Skeletal muscle tissue (tissue), 4 donors: ENCODE data around the gene FAM227A. TPM values are rescaled to one million over a fixed set of nuclear protein-coding genes. Genes with fewer than 3 reads are reported as not detected.

Experiments used
- H3K27ac ChIP-seq: one replicate; pipeline ENCODE4 v1.7.0; 2013; ENCODE audit warnings: mild to moderate bottlenecking, low read depth, low read length, inconsistent platforms
- H3K27me3 ChIP-seq, 3 donors: one replicate each; pipeline ENCODE4 v1.7.0; 2013; ENCODE audit warnings: low read length in 3 of 3; ENCODE audit not compliant: control insufficient read depth in 3 of 3, insufficient read depth in 3 of 3
- H3K36me3 ChIP-seq, 3 donors: one replicate each; pipeline ENCODE4 v1.7.0; 2013; ENCODE audit warnings: low read length in 3 of 3; ENCODE audit not compliant: control insufficient read depth in 3 of 3, insufficient read depth in 3 of 3
- H3K4me1 ChIP-seq, 3 donors: one replicate each; pipeline ENCODE4 v1.7.0; 2013; ENCODE audit warnings: low read length in 3 of 3, mild to moderate bottlenecking in 3 of 3; ENCODE audit not compliant: control insufficient read depth in 3 of 3, insufficient read depth in 3 of 3
- H3K4me3 ChIP-seq, 3 donors: one replicate each; pipeline ENCODE4 v1.7.0; 2013; ENCODE audit warnings: low read length in 3 of 3
- H3K9ac ChIP-seq, 3 donors: one replicate each; pipeline ENCODE4 v1.7.0; 2013; ENCODE audit warnings: low read length in 3 of 3, mild to moderate bottlenecking in 3 of 3, moderate library complexity in 2 of 3, low read depth in 1 of 3
- H3K9me3 ChIP-seq, 3 donors: one replicate each; pipeline ENCODE4 v1.7.0; 2013; ENCODE audit warnings: low read length in 3 of 3; ENCODE audit not compliant: control insufficient read depth in 3 of 3
- total RNA-seq: library from RNA; depleted of rRNA; stranded (reverse); fragments of >200 nt; gene quantifications from one replicate; pipeline ENCODE4 v1.2.3, GENCODE V29; 2014
- donor health status: Osteomylitis.

The FAM227A gene
- total RNA-seq, 1 donor from 2014 or later = 0.52 TPM

DNA sequence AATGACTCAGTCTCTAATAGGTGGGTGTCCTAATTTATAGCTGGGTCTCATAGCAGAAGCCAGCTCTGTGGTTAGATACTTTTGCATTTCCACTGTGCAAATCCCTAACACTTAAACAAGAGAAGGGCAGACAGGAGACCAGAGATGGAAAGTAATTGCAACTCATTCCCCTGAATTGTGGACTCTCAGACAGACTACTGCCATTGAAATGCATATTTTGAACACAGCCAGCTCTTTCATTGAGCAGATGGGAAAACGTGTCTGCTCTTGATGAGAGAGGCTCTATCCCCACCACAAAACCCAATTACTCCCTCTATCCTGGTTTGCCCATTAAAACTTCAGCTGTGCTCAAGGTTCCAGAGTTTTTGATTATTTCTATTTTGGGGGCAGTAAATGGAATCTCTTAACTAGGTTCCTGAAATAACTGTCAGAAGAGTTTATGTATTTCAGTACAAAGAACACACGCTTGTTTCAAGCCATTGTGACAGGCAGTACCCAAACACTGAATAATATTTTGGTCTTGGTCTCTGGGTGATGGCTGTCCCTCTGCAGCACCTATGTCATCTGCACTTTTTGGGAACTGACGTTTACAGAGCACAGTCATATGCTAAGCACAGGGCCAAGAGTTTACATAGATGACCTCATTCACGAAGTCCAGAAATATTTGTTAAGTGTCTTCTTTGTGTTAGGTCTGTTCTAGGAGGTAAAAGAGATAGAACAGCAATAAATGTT, 41.7 kb downstream of the FAM227A start:
- no peaks in the 10 kb centered on the region for H3K9me3 ChIP-seq
- peaks cover 0 to 9% (median 3%) of the 10 kb centered on the region in 3 donors for H3K4me1 ChIP-seq
- H3K36me3 ChIP-seq = no peaks in the 10 kb centered on the region
- no peaks in the 10 kb centered on the region for H3K27me3 ChIP-seq
- H3K4me3 ChIP-seq = no peak overlapping the region
- peak overlapping the region; percentile 40 for H3K27ac ChIP-seq
- H3K9ac ChIP-seq = peak overlapping the region in 1 of 3 donors; percentile 34

DNA sequence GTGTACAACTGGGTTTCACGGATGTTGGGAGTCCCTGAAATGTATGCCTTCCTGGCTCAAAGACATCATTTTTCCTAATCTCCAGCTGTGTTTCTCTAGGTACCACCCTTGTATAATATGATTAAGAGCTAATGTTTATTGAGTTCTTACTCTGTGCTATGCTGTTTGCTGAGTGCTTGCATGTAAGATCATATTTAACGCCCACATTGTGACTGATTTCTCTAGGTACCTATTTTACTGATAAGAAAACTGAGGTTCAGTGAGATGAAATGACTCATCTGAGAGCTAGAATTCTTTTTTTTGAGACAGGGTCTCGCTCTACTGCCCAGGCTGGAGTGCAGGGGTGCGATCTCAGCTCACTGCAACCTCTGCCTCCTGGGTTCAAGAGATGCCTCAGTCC, 42.6 kb downstream of the FAM227A start:
- no peak overlapping the region for H3K27ac ChIP-seq
- no peak overlapping the region for H3K4me3 ChIP-seq
- H3K9me3 ChIP-seq = no peaks in the 10 kb centered on the region
- H3K4me1 ChIP-seq = peaks cover 0 to 9% (median 3%) of the 10 kb centered on the region in 3 donors
- no peaks in the 10 kb centered on the region for H3K27me3 ChIP-seq
- H3K9ac ChIP-seq = no peak overlapping the region
- H3K36me3 ChIP-seq = no peaks in the 10 kb centered on the region

DNA sequence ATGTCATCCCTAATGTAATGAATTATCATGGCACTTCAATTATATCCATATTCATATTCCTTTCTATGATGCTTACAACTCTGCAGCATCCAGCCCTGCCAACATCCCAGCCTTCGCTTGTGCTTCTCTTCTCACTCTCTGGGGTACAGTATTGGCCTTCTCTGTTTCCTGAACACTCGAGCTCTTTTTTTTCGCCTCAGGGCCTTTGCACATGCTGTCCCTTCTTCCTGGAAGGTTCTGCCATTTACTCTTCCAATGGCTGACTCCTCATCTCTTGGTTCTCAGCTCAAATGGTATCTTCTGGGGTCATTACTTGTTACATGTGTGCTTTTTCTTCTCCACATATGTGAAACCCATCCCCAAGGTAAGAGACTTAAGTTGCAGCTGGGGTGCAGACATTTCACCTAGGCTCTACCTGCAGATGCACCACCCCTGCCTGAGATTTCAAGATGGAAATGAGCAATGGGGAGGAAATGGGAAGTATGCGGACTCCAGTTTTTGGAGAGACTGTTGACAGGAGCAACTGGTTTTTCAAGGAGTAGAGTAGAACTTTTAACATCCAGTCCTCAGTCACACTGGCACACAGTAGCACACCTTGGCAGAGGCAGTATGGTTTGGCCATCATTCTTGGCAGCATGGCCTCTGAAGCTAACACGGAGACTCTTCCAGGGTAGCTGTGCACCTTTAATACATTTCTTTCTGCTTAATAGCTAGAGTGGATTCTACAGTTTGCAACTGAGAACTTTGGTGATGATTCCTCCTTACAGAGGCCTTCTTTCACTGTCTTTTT, 43.8 kb downstream of the FAM227A start:
- Histone ChIP-seq H3K9ac (no peak overlapping the region), H3K27ac (no peak overlapping the region), H3K36me3 (no peaks in the 10 kb centered on the region), H3K4me3 (no peak overlapping the region), H3K27me3 (no peaks in the 10 kb centered on the region), H3K4me1 (peaks cover 0 to 9% (median 3%) of the 10 kb centered on the region in 3 donors), H3K9me3 (no peaks in the 10 kb centered on the region)

DNA sequence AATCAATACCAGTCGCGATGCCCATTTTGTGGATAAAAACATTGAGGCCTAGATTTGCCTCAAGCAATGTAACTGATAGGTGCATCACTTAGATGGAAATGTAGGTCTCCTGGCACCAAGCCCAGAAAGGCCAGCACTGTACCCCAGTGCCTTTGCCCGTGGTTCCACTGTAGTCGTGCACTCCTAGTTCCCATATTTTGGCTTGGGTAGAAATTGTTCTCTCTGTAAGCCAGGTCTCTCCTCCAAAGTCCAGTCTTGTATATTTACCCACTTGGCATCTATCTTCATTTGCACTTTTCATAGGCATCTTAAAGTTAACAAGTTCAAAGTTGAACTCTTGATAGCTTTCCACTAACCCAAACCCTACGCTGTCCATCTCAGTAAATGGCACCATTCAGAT, 44.6 kb downstream of the FAM227A start:
- H3K27me3 ChIP-seq = no peaks in the 10 kb centered on the region
- H3K4me3 ChIP-seq = no peak overlapping the region
- peaks cover 2 to 11% (median 5%) of the 10 kb centered on the region in 3 donors for H3K4me1 ChIP-seq
- H3K36me3 ChIP-seq = no peaks in the 10 kb centered on the region
- H3K9me3 ChIP-seq = no peaks in the 10 kb centered on the region
- no peak overlapping the region for H3K27ac ChIP-seq
- H3K9ac ChIP-seq = no peak overlapping the region

DNA sequence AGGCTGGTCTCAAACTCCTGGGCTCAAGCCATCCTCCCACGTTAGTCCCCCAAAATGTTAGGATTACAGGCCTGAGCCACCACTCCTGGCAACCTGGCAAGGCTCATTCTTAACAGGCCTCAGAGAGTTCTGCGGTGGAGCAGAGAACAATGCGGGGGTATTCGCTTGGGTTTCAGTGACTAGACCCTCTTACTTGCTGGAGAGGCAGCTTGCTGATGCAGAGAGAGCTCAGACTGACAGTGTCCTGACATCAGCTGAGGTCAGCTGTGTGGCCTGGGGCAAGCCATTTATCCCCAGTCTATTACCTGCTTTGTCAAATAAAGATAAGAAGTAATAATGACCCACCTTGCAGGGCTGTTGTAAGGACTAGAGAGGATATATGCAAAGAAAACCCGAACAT, 46.0 kb downstream of the FAM227A start:
- Histone ChIP-seq H3K27ac (no peak overlapping the region), H3K4me1 (peaks cover 5 to 17% (median 11%) of the 10 kb centered on the region in 3 donors), H3K4me3 (no peak overlapping the region), H3K27me3 (no peaks in the 10 kb centered on the region), H3K36me3 (no peaks in the 10 kb centered on the region), H3K9me3 (no peaks in the 10 kb centered on the region), H3K9ac (no peak overlapping the region)

DNA sequence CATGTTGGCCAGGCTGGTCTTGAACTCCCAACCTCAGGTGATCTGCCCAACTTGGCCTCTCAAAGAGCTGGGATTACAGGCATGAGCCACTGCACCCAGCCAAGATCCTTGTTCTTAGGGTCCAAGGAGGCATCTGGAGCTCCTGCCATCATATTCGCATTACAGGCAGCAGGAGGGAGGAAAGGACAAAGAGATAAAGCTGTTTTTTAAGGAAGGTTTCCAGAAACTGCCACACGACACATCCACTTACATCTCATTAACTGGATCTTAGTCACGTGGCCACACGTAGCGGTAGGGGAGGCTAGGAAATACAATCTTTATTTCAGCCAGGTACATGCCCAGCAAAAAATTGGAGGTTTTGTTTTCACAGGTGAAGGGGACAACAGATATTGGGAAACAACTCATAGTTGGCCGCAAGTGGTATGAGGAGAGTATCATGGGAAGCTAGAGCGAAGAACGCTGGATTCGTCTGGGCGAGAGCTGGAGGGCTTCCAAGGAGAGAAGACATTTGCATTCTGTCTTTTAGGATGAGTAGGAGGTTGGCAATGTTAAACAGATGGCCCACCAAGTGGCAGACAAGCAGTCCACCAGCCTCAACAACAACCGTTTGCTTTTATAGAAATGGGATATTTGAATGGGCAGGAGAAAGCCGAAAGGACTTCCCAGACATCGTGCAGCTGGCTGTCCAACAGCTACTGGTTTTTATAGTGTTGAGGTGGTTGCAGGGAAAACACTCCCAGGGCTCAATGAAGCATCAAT, 47.0 kb downstream of the FAM227A start:
- Histone ChIP-seq H3K36me3 (no peaks in the 10 kb centered on the region), H3K9me3 (no peaks in the 10 kb centered on the region), H3K4me1 (peaks cover 5 to 11% (median 10%) of the 10 kb centered on the region in 3 donors), H3K27ac (no peak overlapping the region), H3K9ac (no peak overlapping the region), H3K4me3 (no peak overlapping the region), H3K27me3 (no peaks in the 10 kb centered on the region)

DNA sequence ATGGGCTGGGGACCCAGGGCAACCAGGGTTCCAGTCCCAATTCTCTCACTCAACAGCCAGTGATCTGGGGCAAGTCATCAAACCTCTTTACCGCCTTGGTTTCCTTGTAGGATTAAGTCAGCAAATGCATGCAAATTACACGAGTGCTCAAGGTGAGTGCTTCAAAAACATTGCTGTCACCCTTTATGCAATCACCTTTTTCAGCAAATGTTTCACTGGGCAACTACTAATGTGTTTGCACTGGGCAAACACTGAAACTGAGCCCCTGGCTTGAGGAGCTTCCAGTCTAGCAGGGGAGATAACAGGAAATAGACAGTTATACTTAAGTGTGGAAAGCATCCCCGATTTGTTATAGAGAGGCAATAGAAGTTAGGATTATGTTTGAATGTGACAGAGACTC, 48.5 kb downstream of the FAM227A start:
- no peak overlapping the region for H3K27ac ChIP-seq
- H3K4me3 ChIP-seq = no peak overlapping the region
- peaks cover 5 to 10% (median 9%) of the 10 kb centered on the region in 3 donors for H3K4me1 ChIP-seq
- no peak overlapping the region for H3K9ac ChIP-seq
- no peaks in the 10 kb centered on the region for H3K9me3 ChIP-seq
- no peaks in the 10 kb centered on the region for H3K27me3 ChIP-seq
- no peaks in the 10 kb centered on the region for H3K36me3 ChIP-seq

DNA sequence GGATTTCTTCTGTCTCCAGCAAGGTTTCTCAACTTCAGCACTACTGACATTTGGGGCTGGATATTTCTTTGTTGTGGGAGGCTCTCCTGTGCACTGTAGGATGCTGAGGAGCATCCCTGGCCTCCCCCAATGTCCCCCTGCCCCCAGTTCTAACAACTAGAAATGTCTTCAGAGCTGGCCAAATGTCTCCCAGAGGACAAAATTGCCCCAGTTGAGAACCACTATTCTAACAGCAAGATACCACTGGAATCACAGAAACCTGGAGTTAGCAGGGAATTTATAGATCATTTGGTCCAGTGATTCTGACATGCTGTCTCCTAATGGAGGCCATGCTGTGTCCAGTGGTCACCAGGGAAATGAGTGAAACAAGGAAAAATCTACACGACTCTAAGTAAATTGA, 54.0 kb downstream of the FAM227A start:
- no peaks in the 10 kb centered on the region for H3K9me3 ChIP-seq
- H3K4me3 ChIP-seq = no peak overlapping the region
- no peak overlapping the region for H3K9ac ChIP-seq
- H3K36me3 ChIP-seq = no peaks in the 10 kb centered on the region
- H3K27me3 ChIP-seq = no peaks in the 10 kb centered on the region
- no peak overlapping the region for H3K27ac ChIP-seq
- H3K4me1 ChIP-seq = peaks cover 5 to 10% (median 9%) of the 10 kb centered on the region in 3 donors

DNA sequence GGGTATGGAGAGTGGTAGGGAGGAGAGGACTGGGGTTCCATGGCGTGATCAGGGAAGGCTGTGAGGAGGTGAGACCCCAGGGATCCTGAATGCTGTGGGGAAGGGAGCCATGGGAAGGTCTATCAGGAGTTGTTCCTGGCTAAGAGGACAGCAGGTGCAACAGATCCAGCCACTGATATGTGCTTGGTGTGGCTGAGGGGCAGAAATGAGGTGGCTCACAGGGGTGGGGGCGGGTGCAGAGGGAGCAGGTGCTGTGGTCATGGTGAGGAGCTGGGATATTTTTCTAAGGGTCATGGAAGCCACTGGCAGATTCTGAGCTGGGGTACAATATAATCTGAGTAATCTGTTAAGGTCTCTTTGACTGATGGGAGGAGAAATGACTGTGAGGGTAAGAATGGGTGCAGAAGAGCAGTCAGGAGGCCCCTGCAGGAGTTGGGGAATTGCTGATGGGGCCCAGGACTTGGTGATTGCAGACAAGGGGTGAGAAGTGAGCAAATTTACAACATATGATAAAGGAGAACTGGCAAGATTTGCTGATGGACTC, 54.9 kb downstream of the FAM227A start:
- no peaks in the 10 kb centered on the region for H3K27me3 ChIP-seq
- H3K36me3 ChIP-seq = no peaks in the 10 kb centered on the region
- peaks cover under 1 to 5% (median 4%) of the 10 kb centered on the region in 3 donors for H3K4me1 ChIP-seq
- H3K9ac ChIP-seq = no peak overlapping the region
- H3K4me3 ChIP-seq = no peak overlapping the region
- no peak overlapping the region for H3K27ac ChIP-seq
- no peaks in the 10 kb centered on the region for H3K9me3 ChIP-seq
